Central memory CD8-positive, alpha-beta T cell (primary cell): ENCODE results near the gene TK1.
A peak's percentile ranks its signal among the peaks of the same experiment; 100 is the strongest.
"Not testable (repeated sequence)": the region's sequence is repeated elsewhere in the genome, so short reads cannot be mapped to it uniquely, and the experiment has no call there.

Experiments used
- ATAC-seq: fragments of 150-1000 bp; cut with Tn5 transposase; replicated peaks from 2 replicates; pipeline ENCODE4 v1.10.0; 2022; ENCODE audit warnings: mild to moderate bottlenecking, moderate FRiP score, moderate number of reproducible peaks; ENCODE audit not compliant: poor library complexity, severe bottlenecking; ENCODE audit errors: extremely low read depth
- DNase-seq, 2 donors: peaks; one replicate each; pipeline ENCODE4 v3.0.0; 2021; ENCODE audit warnings: low spot score in 2 of 2
- H3K27ac Mint-ChIP-seq: one replicate; pipeline ENCODE4 v1.8.0; 2022; ENCODE audit warnings: low read depth, mild to moderate bottlenecking, moderate library complexity, mixed read lengths
- H3K27me3 Mint-ChIP-seq: one replicate; pipeline ENCODE4 v1.8.0; 2022; ENCODE audit warnings: mixed read lengths
- H3K36me3 Mint-ChIP-seq: one replicate; pipeline ENCODE4 v1.8.0; 2022; ENCODE audit warnings: mild to moderate bottlenecking, moderate library complexity, mixed read lengths; ENCODE audit not compliant: insufficient read depth
- H3K4me1 Mint-ChIP-seq: one replicate; pipeline ENCODE4 v1.8.0; 2022; ENCODE audit warnings: mixed read lengths
- H3K4me3 Mint-ChIP-seq: one replicate; pipeline ENCODE4 v1.8.0; 2022; ENCODE audit warnings: mild to moderate bottlenecking, moderate library complexity, mixed read lengths
- H3K9me3 Mint-ChIP-seq: one replicate; pipeline ENCODE4 v1.8.0; 2022; ENCODE audit warnings: mixed read lengths

Gene TK1

GRCh38 chr17:78139861-78140168 lies 47.0 kb downstream of the TK1 start:
- H3K4me1 Mint-ChIP-seq, result peaks cover 74% of the 10 kb centered on the region
- not testable (repeated sequence) for DNase-seq, H3K9me3 Mint-ChIP-seq, ATAC-seq, H3K27me3 Mint-ChIP-seq
- peak overlapping the region; percentile 39 for H3K4me3 Mint-ChIP-seq
- H3K27ac Mint-ChIP-seq, result peak overlapping the region; percentile 72
- peaks cover 54% of the 10 kb centered on the region for H3K36me3 Mint-ChIP-seq

DNA sequence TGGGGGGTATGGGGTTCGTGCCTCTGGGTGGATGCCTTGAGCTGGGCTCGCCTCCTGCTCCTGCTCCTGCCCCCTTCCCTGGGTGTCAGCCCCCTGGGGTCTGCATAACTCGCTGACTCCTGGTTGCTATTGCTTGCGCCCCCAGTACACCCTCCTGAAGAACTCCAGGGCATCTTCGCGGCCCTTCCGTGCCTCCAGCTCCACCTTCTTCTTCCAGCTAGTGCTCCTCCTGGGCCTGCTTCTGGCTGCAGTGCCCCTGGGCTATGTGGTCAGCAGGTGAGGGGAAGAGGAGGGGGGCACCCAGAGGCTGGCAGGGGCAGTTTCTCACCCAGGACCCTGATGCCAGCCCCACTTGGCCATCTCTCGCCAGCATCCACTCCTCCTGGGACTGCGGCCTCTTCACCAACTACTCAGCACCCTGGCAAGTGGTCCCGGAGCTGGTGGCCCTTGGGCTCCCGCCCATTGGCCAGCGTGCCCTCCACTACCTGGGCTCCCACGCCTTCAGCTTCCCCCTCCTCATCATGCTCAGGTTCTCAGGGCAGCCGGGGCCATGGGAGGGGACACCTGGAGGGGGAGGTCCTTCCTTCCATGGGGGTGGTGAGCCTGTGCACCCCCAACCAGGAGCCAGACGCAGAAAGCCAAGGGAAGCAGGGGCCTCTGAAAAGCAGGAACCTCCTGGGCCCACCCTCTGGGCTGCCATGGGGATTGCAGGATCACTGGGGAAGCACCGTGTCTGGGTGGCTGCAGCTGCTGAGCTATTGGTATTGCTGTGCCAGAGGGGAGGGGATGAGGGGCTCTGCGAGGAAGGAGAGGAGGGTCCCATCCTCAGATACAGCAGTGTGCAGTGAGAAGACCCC lies 48.4 kb downstream of the TK1 start:
- H3K4me3 Mint-ChIP-seq, result peak overlapping the region; percentile 41
- H3K4me1 Mint-ChIP-seq, result peaks cover 80% of the 10 kb centered on the region
- no peak for ATAC-seq
- DNase-seq, result no peak
- H3K27ac Mint-ChIP-seq, result peak overlapping the region; percentile 79
- peaks cover 65% of the 10 kb centered on the region for H3K36me3 Mint-ChIP-seq
- no peaks in the 10 kb centered on the region for H3K9me3 Mint-ChIP-seq
- no peaks in the 10 kb centered on the region for H3K27me3 Mint-ChIP-seq

- peaks cover 80% of the 10 kb centered on the region for H3K4me1 Mint-ChIP-seq
- H3K4me3 Mint-ChIP-seq, result peak overlapping the region; percentile 41
- DNase-seq (peak in 1 of 2 donors; percentile 42), ATAC-seq (no peak)
- peak overlapping the region; percentile 79 for H3K27ac Mint-ChIP-seq
- H3K27me3 Mint-ChIP-seq, result no peaks in the 10 kb centered on the region
- peaks cover 69% of the 10 kb centered on the region for H3K36me3 Mint-ChIP-seq
- no peaks in the 10 kb centered on the region for H3K9me3 Mint-ChIP-seq
Observed at GRCh38 chr17:78137392-78138203, 49.3 kb downstream of the TK1 start.

DNA sequence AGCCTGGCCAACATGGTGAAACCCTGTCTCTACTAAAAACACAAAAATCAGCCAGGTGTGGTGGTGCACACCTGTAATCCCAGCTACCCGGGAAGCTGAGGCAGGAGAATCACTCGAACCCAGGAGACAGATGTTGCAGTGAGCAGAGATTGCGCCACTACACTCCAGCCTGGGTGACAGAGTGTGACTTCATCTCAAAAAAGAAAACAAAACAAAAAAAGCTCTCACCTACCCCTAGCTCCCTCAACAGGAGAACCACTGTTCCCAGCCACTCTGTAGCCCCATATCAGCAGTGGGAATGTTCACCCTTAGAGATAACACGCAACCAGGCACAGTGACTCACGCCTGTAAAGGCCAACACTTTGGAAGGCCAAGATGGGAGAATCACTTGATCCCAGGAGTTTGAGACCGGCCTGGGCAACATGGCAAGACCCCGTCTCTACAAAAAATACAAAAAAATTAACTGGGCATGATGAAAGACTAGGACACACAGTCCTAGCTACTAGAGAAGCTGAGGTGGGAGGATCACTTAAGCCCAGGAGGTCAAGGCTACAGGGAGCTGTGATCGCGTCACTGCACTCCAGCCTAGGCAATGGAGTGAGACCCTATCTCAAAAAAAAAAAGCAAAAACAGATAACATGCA lies 50.9 kb downstream of the TK1 start:
- Mint-ChIP-seq H3K36me3 (peaks cover 75% of the 10 kb centered on the region), H3K4me1 (peaks cover 72% of the 10 kb centered on the region), H3K4me3 (peak overlapping the region; percentile 31), H3K27ac (peak overlapping the region; percentile 54), H3K27me3 (no peaks in the 10 kb centered on the region), H3K9me3 (no peaks in the 10 kb centered on the region)
- ATAC-seq (no peak), DNase-seq (no peak)

DNA sequence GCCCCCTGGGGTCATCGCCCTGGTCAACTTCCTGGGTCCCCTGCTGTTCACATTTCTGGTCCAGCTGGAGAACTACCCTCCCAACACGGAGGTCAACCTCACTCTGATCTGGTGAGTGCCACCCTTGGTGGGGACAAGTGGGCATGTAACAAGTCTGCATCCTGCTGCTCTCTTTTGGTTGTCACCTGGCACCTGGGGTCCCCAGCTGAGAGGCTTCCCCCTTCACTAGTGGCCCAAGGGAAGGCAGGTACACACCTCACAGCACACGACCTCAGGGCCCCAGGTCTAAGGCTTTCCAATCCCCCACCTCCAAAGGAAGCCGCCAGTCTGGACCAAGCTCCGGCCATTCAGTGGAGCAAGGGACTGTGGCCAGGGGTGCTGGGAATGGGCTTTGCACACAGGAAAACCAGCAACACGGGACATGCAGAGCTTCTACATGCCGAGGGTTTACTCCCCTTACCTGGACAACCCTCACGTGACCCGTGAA lies 51.9 kb downstream of the TK1 start:
- Mint-ChIP-seq H3K4me3 (peak overlapping the region; percentile 100), H3K27ac (peak overlapping the region; percentile 54), H3K9me3 (no peaks in the 10 kb centered on the region), H3K36me3 (peaks cover 76% of the 10 kb centered on the region), H3K27me3 (no peaks in the 10 kb centered on the region), H3K4me1 (peaks cover 75% of the 10 kb centered on the region)
- DNase-seq, result no peak
- ATAC-seq, result no peak

DNA sequence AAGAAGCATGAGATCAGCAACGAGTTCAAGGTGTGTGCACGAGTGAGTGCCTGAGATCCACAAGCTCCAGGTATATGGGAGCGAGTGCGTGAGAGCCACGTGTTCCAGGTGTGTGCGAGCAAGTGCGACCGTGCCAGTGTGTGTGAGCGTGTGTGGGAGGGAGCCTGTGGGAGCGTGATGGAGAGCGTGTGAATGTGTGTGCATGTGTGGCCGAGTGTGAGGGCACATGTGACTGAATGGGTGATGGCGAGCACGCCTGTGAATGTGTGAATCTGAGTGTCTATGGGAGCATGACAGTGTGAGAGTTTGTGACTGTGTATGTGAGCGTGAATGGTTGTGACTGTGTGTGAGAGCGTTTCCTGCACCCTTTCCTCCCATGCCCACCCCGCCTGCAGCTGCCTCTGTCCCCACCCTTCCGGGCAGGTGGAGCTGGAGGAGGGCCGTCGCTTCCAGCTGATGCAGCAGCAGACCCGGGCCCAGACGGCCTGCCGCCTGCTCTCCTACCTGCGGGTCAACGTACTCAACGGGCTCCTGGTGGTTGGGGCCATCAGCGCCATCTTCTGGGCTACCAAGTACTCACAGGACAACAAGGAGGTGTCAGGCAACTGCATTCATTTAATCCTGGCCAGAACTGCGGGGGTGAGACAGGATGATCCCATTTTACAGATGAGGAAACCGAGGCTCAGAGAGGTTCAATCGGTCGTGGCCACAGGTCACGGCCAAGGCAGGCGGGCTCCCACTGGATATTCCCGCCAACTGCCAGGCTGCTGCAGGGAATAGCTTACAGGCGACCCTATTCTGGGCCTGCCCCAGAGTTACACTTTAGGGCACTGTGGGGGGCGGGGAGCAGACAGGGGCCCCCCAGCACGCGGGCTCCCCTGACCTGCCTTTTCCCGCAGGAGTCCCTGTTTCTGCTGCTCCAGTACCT lies 52.6 kb downstream of the TK1 start:
- Mint-ChIP-seq H3K4me3 (peak overlapping the region; percentile 100), H3K9me3 (no peaks in the 10 kb centered on the region), H3K27me3 (no peaks in the 10 kb centered on the region), H3K27ac (peak overlapping the region; percentile 8), H3K36me3 (peaks cover 78% of the 10 kb centered on the region), H3K4me1 (peaks cover 76% of the 10 kb centered on the region)
- DNase-seq (peak; percentile 74 to 76), ATAC-seq (peak; percentile 33)

DNA sequence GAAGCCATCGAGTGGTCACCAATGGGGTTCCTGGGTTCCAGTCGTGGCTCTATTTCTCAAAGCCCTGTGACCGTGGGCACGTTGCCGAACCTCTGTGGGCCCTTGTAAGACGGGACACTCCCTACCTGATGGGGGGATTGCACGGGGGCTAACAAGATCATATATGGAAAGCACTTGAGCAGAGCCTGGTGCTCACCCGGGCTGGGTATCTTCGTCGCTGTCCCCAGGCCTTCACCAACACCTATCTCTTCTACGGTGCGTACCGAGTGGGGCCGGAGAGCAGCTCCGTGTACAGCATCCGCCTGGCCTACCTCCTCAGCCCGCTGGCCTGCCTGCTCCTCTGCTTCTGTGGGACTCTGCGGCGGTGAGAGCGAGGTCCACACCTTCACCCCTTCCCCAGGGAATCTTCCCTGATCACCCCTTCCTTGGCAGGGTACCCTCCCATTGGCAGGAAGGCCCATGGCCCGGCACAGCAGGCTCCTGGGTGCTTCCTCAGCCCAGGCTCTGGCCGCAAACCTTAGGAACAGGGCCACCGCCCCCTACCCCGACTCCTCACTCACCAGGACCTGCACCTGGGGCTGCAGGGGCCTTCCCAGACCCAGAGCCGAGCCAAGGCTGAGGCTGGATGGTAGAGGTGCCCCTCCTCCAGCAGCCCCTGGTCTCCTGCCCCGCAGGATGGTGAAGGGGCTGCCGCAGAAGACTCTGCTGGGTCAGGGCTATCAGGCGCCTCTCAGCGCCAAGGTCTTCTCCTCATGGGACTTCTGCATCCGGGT lies 53.5 kb downstream of the TK1 start:
- DNase-seq, result no peak
- ATAC-seq, result no peak
- H3K4me1 Mint-ChIP-seq, result peaks cover 73% of the 10 kb centered on the region
- no peaks in the 10 kb centered on the region for H3K9me3 Mint-ChIP-seq
- H3K4me3 Mint-ChIP-seq, result peak overlapping the region; percentile 100
- H3K27me3 Mint-ChIP-seq, result no peaks in the 10 kb centered on the region
- peaks cover 80% of the 10 kb centered on the region for H3K36me3 Mint-ChIP-seq
- peak overlapping the region; percentile 8 for H3K27ac Mint-ChIP-seq

DNA sequence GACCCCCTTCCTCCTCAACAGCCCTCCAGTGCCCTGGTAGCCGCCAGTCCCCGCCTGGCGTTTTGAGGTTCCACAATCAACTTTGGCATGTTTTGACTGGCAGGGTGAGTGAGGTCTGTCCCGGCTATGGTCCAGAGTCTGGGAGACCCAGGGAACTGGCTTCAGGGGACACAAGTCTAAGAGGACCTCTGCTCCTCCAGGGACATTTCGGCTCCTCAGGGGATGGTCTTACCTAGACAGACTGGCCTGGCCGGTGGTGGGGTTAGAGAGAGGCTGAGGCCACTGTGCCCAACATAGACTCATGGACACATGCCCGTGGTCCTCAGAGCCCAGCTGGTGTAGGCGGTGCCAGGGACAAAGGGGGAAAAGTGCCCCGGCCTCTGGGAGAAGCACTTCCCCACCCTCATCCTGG lies 54.1 kb downstream of the TK1 start:
- Mint-ChIP-seq H3K27ac (peak overlapping the region; percentile 8), H3K9me3 (no peaks in the 10 kb centered on the region), H3K27me3 (no peaks in the 10 kb centered on the region), H3K4me1 (peaks cover 67% of the 10 kb centered on the region), H3K4me3 (peak overlapping the region; percentile 100), H3K36me3 (peaks cover 77% of the 10 kb centered on the region)
- DNase-seq (peak in 1 of 2 donors; percentile 37), ATAC-seq (no peak)

DNA sequence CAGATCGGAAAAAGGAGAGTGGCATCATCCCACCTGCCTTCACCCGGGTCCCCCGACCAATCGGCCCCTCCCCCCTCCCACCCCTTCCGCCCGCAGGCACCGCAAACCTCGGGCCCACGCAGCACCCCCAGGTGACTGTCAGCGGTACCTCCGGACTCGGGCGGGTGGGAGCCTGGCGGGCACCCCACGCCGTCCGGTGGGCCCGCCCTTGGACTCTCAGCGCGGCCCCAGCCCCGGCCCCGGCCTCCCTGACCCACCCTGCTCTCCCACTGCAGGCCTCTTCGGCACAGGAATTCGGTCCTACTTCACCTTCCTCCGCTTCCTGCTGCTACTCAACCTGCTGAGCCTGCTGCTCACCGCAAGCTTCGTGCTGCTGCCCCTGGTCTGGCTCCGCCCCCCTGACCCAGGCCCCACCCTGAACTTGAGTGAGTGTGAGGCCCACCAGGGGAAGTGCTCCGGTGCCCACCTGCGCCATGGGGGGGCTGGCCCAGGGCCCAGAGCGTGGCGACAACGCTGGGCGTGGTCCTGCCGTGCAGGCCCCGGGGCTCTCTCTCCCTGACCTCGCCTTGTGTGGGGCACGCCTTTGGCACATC lies 54.7 kb downstream of the TK1 start:
- Mint-ChIP-seq H3K9me3 (no peaks in the 10 kb centered on the region), H3K27me3 (no peaks in the 10 kb centered on the region), H3K36me3 (peaks cover 76% of the 10 kb centered on the region), H3K4me1 (peaks cover 61% of the 10 kb centered on the region), H3K4me3 (peak overlapping the region; percentile 100), H3K27ac (peak overlapping the region; percentile 8)
- no peak for ATAC-seq
- DNase-seq, result peak; percentile 49 to 72

DNA sequence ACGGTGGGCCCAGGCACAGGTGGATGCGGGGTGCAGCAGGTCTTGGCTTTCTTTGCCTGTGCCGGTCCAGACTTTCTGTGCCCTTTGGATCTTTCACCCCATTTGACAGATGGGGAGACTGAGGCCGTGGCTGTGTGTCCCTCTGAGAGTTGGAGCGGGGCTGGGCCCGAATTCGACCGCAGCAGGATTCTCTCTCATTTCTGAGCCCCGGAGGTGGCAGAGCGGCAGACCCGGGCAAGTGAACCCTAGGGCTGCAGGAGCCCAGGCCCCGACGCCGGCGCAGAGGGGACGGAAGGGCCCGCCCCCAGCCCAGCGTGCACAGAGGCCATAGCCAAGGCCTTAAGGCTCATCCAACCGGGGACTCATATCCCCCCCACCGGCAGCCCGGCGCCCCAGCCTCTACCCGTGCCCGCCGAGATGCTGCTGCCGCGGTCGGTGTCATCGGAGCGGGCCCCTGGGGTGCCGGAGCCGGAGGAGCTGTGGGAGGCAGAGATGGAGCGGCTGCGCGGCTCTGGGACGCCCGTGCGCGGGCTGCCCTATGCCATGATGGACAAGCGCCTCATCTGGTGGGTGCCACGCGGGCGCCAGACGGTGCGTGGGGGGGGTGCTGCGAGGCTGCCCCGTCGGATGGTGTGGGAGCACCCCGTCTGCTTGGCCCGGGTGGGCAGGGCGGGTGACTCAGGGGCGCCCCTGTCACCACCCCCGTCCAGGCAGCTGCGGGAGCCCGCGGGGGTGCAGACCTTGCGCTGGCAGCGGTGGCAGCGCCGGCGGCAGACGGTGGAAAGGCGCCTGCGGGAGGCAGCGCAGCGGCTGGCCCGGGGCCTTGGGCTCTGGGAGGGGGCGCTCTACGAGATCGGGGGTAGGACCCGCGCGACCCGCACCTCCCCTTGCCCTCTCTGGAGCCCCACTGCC lies 55.4 kb downstream of the TK1 start:
- no peaks in the 10 kb centered on the region for H3K27me3 Mint-ChIP-seq
- peaks cover 75% of the 10 kb centered on the region for H3K36me3 Mint-ChIP-seq
- no peak for DNase-seq
- H3K9me3 Mint-ChIP-seq, result no peaks in the 10 kb centered on the region
- H3K27ac Mint-ChIP-seq, result peak overlapping the region; percentile 97
- no peak for ATAC-seq
- H3K4me1 Mint-ChIP-seq, result peaks cover 62% of the 10 kb centered on the region
- H3K4me3 Mint-ChIP-seq, result peak overlapping the region; percentile 100
